NCI-H2107 treated with DMSO at 0.1 percent for 48 hours (cell line): Measurements from ENCODE around the gene TM4SF4.

ENCODE experiments used
- DNase-seq: peaks from one replicate; lab custom pipeline; 2025; ENCODE audit not compliant: unreplicated experiment; lab: John Stamatoyannopoulos, UW

Gene TM4SF4

DNA sequence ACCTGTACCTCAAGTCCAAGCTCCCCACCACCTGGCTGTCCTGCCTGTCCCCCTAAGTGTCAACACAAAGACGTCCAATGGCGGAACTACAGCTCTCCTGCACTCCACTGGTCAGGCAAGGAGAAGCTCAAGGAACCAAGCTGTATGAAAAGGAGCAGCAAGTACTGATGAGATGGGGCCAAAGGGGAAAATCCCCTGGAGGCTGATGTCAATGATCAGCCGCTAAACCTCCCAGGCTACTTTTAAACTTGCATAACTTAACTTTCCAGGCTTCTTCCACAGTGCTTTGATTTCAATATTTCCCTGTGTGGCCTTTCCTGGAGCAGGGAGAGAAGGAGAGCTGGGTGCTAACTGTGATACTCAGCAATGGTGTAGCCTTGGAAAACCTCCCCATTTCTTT, 35.0 kb downstream of the TM4SF4 start:
- DNase-seq, result no peak

DNA sequence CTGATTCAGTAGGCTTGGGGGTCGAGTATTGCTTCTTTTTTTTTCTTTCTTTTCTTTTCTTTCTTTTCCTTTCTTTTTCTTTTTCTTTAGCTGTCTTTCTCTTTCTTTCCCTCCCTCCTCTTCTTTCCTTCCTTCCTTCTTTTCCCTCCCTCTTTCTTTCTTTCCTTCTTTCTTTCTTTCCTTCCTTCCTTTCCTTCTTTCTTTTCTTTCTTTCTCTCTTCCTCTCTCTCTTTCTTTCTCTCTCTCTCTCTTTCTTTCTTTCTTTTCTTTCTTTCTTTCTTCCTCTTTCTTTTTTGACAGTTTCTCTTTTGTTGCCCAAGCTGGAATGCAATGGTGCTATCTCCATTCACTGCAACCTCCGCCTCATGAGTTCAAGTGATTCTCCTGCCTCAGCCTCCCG, 36.0 kb downstream of the TM4SF4 start:
- DNase-seq, result no peak

- peak; percentile 48 for DNase-seq
Measured at GRCh38 chr3:149511040-149511626, 36.6 kb downstream of the TM4SF4 start.

- DNase-seq, result peak; percentile 57
Measured at GRCh38 chr3:149512073-149512782, 37.7 kb downstream of the TM4SF4 start.

GRCh38 chr3:149514471-149514870, 40.0 kb downstream of the TM4SF4 start:
- no peak for DNase-seq

- no peak for DNase-seq
Measured at GRCh38 chr3:149515249-149515648, 40.8 kb downstream of the TM4SF4 start.

- no peak for DNase-seq
Measured at GRCh38 chr3:149516920-149517319, 42.4 kb downstream of the TM4SF4 start.

DNA sequence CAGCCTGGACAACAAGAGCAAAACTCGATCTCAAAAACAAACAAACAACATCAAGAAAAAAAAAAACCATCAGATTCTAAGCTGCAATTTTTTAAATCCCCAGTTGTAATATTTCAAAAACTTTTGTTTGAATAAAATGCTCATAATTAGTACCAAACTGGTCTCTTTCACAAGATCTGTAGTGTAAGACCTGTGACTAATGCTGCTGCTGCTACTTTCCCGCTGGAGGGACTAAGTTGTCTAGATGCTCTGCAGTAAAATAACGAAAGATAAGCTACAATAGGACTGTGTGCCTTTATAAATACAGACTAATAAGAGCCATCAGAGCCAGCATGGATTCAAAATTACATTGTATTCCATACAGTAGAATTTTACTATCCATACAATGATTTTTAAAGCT, 45.4 kb downstream of the TM4SF4 start:
- DNase-seq, result no peak

- no peak for DNase-seq
Measured at GRCh38 chr3:149523512-149524299, 49.2 kb downstream of the TM4SF4 start.

DNA sequence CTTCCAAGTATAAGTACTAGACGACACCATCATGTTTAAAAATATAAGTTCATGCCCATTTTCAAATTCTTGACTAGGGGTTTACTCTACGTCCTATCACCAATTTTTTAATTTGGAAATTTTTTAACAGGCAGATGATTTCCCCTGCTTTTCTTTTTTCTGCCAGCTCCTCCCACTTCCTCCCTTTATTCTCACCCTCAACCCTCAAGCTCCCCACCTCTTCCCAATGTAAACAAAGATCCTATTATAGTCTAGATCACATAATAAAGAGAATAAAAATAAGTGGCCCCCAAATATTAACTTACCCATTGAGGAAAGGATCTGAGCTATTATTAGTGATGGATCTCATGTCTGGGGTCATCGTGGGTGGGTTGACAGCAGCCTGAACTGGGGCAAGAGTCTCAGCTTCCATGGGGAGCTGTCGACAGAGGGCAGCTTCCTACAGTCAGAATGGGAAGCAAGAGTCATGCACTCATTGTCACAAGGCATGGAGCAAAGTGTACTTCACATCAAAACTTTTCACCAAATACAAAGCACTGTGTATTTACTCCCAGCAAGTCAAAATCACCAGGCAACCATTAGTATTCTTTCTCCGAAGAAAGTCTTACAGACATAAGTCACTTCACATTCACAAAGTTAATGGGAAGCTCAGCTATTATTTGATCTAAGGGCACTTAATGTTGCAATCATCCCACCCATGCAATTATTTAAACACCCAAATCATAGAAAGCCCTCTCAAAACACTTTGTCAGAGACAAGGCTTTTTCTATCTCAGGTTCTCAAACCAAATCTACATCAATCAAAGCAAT, 53.2 kb downstream of the TM4SF4 start:
- no peak for DNase-seq

DNA sequence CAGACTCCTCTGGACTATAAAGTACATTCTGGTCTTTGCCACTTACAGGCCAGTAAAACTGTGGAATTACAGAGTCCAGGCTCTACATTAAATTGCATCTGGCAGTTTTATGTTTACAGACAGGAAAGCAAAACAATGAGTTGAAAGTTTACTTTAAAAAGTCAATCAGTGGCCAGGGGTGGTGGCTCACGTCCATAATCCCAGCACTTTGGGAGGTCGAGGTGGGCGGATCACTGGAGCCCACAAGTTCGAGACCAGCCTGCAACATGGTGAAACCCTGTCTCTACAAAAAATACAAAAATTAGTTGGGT, 53.8 kb downstream of the TM4SF4 start:
- no peak for DNase-seq

- DNase-seq, result no peak
Measured at GRCh38 chr3:149529099-149529498, 54.6 kb downstream of the TM4SF4 start.

- DNase-seq, result no peak
Measured at GRCh38 chr3:149532489-149533180, 58.1 kb downstream of the TM4SF4 start.

GRCh38 chr3:149534082-149534481, 59.6 kb downstream of the TM4SF4 start:
- DNase-seq, result no peak

DNA sequence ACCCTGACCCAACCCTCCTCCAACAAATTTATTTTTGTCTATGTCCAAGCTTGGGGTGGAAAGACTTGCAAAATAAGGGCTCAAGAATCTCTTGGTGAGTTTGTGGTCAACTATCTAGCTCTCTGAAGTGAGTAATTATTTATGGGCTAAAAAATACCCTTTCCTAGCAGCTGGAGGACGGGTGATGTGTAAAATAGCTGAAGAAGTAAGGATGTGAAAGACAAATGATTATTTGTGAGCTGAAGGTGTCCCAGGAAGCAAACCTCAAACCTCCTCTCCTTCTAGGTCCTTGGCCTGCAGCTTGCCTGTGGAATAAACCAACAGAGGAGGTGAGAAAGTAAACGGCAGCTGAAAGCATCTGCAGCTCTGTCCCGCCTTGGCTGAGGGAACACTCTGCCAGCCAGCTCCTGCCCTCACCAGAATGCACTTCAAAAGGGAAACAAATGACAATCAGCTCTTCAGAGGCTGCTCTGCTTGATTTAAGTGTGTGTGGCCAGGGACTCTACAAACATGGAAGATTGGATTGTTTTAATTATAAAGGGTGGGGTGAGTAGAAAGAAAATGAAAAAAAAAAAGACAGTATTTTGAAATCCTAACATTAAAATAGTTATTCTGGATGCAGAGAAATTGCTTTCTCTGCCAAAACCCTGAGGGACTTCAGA, 60.3 kb downstream of the TM4SF4 start:
- DNase-seq, result peak; percentile 55

DNA sequence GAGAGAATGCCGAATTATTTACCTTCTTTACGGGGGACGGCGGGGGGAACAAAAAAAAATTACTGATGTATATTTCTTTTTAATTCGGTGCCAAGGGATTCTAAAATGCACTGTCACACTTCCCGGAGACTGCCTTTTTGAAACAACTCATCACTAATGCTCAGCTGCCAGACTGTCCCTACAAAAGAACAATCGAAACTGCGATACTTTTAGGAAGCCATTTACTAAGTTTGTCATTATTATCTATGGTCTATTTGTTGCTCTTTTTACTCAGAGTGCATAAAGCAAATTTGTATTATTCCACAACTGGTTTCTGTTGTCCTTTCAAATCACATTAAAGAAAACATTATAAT, 60.8 kb downstream of the TM4SF4 start:
- DNase-seq, result no peak

DNA sequence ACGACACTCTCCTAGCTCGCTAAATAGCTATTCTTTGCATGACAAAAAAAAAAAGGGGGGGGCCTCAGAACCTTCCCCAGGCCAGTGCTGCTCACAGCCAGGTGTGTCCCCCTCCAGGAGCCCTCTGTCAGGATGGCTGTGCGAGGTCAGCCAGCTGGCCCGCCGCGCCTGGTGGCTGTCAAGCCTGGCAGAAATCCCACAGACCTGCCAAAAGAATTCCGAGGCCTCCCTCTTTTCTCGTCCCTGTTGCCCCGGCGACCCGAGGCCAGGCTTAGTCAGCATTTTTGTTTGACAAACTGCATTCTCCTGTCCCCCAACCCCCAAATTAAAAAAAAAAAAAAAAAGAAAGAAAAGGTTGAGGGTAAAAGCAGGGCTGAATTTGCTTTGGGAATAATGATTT, 61.9 kb downstream of the TM4SF4 start:
- DNase-seq, result no peak

GRCh38 chr3:149538371-149538770, 63.9 kb downstream of the TM4SF4 start:
- DNase-seq, result no peak

DNA sequence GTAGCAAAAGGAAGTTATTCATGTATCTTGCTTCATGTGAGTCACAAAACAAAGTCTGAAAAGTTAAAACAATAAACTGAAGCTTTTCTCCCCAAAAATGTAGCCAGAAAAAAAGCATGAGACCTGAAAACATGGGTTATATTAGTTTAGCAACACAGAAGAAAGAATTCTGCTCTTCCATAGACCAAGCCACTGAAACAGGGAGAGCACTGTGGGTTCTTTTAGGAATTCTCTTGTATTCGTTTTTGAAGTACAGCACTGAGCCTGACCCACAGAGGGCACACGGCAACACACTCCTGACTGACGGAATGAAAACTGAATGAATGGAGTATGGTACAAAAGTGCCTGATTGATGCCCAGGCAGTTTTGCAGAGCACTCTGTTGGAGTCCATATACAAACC, 66.6 kb downstream of the TM4SF4 start:
- no peak for DNase-seq
